ENCODE measurements around the gene ADCY6.
A peak's percentile ranks its signal among the peaks of the same experiment; 100 is the strongest.

ADCY6 gene

DNA sequence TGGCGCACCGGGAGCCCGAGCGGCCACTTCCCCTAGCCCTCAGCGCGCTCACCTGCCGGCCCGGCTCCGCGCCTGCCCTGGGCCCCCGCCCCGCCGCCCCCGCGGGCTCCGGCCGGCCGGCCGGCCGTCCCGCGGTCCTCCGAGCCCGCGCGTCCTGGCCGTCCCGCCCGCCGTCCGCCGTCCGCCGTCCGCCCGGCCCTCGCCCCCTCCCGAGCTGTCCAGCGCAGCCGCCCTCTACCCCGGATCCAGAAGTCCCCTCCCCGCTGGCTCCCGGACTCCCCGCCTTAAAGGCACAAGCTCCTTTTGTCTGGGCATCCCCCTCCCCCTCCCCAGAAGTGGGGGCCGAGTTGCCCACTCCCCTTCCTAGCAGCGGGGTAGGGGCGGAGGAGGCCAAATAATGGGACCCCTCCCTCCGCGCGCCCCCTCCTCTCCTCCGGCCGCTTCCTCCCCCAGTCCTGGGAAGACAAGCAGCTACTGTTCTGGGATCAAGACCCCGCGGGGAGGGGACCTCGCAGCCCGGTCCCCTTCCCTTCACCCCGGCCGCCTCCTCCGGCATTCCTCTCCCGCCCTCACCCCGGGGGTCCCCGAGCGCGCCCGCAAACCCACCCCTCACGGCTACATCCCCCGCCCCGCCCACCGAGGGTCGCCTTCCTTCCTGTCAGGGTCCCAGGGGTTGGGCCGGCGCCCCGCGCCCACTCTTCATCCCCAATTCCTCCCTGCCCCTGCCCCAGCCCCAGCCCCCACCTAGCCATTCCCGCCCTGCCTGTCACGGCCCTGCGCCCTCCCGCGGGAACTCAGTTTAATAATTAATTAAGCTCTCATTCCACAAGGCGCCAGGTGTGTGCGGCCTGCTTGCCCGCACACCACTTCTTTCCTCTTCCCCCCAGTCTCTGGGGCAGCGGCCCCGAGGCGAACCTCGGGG lies at the start of gene ADCY6:
Gene ADCY6 (minus strand): TSS at position 236 of the 922 bp plus-strand sequence. CDS start 5,655 bp downstream, outside the sequence.
- peak; percentile 41 for DNase-seq (ENCODE audit: extremely low read depth, low read depth)
- TF ChIP-seq, protein P1, sequence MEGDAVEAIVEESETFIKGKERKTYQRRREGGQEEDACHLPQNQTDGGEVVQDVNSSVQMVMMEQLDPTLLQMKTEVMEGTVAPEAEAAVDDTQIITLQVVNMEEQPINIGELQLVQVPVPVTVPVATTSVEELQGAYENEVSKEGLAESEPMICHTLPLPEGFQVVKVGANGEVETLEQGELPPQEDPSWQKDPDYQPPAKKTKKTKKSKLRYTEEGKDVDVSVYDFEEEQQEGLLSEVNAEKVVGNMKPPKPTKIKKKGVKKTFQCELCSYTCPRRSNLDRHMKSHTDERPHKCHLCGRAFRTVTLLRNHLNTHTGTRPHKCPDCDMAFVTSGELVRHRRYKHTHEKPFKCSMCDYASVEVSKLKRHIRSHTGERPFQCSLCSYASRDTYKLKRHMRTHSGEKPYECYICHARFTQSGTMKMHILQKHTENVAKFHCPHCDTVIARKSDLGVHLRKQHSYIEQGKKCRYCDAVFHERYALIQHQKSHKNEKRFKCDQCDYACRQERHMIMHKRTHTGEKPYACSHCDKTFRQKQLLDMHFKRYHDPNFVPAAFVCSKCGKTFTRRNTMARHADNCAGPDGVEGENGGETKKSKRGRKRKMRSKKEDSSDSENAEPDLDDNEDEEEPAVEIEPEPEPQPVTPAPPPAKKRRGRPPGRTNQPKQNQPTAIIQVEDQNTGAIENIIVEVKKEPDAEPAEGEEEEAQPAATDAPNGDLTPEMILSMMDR (IDR thresholded peaks at IDR 0.05; ENCODE audit: low read depth, low read length) = no peak

DNA sequence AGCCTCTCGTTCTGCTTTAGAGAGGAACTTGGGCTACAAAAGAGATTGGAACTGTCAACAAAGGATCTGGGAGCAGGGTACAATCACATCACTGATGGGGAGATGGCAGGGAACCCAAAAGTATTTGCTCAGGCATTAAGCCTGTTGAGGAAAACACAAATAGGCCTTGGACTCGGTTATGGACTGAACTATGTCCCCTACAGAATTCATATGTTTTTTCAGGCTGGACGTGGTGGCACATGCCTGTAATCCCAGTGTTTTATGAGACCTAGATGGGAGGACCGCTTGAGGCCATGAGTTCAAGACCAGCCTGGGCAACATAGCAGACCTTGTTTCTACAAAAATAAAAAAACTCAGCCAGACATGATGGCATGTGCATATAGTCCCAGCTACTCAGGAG lies 49.2 kb upstream of the ADCY6 start:
- TF ChIP-seq, protein P1 (IDR thresholded peaks at IDR 0.05; ENCODE audit: low read depth, low read length) = no peak
- no peak for DNase-seq (ENCODE audit: extremely low read depth, low read depth)

DNA sequence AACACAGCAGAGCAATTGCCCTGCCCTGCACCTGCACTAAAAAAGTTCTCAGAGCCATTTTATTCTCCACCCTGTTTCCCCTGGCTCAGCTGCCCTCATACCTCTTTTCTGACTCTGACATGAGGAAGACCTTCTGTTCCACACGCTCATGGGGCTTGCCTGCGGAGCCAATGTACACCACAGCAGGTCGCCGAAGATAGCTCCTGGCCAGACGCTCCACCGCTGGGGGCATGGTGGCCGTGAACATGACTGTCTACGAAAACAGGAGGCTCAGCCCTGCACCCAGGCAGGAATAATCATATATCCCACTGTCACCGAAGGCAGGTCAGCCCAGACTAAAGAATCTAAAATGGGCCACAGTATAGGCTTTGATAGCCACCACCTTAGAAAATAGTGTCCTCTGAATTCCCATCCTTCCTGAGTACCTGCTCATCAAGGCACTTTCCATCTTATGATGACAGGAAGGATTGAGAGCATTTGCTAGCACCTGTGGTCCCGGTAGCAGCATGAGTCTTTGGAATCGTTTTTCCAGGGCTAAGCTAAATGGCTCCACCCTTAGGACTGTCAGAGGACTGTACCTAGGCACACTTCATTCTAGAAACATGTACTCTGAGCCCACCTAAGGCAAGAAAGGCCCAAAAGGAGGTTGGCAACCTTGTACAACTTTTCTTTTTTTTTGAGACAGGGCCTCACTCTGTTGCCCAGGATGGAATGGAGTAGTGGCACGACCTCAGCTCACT lies 43.6 kb upstream of the ADCY6 start:
- no peak for DNase-seq (ENCODE audit: extremely low read depth, low read depth)
- TF ChIP-seq, protein P1 (IDR thresholded peaks at IDR 0.05; ENCODE audit: low read depth, low read length) = no peak

DNA sequence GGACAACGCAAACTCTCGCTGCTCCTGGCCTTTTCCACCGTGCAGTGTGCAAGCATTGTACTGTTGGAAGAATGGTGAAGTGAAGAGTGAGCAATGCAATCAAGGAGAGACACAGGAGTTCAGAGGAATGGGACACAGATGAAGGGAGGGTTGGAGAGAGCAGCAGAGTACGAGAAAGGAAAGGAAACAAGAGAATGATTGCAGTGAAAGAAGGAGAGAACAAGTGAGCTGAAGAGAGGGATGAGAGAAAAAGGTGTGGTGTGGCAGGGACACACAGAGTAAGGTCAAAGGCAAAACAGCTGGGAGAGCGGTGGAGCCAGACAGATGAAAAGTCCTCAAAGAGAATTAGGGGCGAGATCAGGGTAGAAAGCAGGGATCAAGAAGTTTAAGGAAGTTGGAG lies 42.4 kb upstream of the ADCY6 start:
- TF ChIP-seq, protein P1 (IDR thresholded peaks at IDR 0.05; ENCODE audit: low read depth, low read length) = no peak
- DNase-seq (ENCODE audit: extremely low read depth, low read depth) = no peak

DNA sequence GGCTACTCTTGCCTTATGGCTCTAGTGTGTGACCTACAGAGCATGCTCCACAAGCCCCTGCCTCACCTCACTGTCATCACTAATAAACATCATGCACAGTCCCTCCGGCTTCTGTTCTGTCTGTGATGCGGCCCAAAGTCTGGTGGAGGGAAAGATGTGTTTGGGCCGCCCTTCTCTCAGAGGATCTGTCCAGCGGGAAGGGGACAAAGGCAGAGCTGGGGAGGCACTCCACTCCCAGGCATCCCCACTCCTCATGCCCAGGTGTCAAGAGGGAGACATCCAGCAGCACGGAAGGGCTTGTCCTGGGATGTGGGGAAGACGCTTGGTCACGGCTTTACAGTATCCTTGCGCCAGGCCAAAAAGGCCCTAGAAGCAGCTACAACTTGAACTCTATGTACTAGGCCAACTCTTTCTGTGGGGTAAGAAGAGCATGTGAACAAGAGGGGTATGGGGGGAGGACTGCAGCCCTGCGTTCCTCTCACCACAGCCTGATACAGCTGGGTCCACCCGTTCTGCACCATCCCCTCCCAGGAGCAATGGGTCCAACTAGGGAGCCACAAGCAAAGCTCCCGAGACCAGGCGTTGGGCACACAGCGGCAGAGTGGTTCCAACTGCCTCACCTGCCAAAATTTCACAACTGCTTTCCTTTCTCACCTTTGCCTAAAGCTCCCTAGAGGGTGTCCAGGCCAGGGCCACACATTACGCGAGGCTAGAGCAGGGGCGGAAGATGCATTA lies 40.1 kb upstream of the ADCY6 start:
- no peak for DNase-seq (ENCODE audit: extremely low read depth, low read depth)
- TF ChIP-seq, protein P1 (IDR thresholded peaks at IDR 0.05; ENCODE audit: low read depth, low read length) = no peak

DNA sequence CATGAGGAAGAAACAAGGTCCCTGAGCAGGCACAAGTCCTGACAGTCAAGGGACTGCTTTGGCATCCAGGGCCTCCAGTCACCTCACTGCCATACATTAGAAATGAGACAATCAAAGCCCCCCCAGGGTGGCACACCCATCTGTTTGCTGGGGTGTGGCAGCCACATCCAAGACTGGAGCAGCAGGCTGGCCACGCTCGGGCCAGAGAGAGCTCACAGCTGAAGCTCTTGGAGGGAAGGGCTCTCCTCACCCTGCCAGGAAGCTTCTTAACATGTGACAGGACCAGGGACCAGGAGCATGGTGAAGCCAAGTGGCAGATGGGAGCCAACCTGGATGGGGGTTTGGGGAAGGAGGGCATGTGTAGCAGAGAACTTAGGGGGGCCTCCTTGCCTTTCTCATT lies 39.4 kb upstream of the ADCY6 start:
- TF ChIP-seq, protein P1 (IDR thresholded peaks at IDR 0.05; ENCODE audit: low read depth, low read length) = no peak
- DNase-seq (ENCODE audit: extremely low read depth, low read depth) = no peak

All from AG09319 (cell line).